ENCODE results near the gene RASGEF1C.

Gene RASGEF1C

DNA sequence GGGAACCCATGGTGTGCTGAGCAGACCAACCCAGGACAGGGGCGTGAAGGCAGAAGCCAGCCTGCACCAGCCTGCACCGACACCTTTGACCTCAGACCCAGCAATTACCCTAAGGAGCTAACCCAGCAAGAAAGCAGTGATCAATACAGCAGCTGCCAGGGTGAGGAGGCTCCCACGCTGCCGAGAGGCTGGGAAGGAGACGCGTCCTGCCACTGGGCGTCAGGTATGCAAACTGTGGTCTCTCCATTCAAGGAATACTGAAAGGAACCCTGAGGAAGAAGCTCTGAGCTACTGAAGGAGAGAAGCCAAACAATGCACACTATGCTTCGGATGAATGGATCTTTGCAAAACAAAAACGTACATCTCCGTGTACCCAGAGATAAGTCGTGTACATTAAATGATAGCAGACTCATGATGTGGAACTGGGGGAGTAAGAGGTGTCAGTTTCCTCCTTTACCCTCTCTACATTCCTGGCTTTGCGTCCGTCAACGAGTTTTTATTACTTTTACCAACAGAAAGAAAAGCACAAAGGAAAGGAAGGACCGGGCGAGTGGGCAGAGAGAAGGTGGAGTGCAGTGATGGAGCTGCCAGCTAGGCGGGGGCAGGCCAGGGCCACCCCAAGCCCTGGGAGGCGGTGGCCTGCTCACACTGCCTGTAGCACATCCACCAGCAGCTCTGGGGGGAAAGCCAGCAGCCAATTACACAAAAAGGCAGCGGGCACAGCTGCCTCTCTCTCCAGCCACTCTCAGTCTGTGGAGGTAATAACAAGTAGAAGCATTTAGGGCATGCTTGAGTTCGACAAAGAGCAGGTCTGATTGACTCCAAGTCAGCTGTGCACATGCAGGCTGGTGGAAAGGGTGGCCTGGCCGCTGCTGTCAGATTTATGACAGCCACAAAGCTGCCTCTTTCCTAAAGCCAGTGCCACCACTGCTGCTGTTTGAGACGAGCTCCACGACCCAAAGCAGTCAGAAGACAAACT is 29.3 kb downstream of the RASGEF1C start:
- no peak for DNase-seq (ENCODE audit: low spot score)

DNA sequence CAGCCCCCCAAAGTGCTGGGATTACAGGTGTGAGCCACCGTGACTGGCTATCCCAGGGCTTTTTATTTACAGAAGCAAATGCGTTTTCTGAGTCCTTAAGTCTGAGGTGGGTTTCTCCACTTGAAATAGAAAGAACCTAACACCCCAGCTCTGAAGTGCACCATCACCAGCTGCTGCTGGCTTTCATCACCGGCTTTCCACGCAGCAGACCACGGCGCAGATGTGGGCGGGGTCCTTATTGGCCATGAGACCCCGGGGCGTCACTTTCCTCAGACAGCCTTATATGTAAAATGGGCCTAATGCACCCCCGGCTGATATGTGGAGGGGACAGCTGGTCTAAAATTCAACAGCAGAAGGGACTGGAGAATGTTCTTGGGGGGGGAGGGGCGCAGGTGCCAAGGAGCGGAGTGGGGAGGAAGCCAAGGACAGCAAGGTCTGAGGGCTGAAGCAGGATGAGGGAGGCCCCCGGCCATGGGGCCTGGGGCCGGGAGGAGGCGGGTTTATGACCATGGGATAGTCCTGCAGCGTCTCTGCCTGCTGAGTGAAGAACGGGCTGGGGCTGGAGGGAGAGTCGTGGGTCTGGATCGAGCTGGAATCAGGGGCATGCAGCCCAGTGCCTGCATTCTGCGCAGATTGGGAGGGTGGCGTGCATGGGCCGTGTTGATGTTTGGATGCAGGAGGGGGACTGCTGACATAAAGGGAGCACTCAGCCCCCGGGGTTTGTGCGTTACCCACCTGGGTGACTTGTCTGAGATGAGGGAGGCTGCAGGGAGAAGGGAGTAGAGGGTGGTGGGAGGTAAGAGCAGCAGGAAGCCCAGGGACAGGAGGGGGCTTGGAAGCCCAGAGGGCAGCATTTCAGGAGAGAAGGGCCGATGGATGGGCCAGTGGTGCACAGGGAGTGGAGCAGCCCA is 30.2 kb downstream of the RASGEF1C start:
- no peak for DNase-seq (ENCODE audit: low spot score)

DNA sequence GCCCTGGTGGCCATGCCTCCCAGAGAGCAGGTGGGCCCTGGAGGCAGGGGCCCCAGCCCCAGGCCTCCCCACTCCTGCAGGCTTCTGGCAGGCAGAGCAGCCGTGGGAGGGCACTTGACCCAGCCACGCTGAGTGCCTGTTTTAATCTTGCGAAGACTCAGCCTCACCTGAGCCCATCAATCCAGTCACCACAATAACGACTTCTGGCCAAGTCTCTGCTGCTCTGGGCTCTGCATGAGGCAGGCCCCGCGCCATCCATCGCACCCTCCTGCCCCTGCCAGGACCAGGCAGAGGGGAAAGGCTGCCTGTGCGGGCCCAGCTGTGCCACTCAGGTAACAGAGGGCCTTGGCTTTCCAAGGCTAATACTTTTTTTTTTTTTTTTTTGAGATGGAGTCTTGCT is 32.8 kb downstream of the RASGEF1C start:
- DNase-seq (ENCODE audit: low spot score): no peak

DNA sequence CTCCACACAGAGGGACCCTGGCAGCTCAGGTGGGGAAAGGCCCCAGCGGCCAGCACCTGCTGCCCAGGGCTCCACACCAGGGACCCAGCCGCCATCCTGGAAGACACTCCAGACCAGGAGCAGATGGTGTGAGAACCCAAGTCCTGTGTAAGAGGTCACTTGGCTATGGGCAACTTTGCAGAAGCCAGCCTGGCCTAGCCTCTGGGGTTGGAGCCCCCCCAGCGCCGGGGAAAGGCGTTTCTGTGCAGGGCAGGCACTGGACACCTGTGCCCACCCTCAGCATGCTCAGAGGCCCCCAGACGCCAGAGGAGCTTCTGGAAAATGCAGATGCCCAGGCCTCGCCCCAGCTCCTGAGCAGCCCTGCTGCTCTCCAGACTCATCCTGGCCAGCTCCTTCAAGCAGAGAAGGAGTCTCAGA is 34.0 kb downstream of the RASGEF1C start:
- DNase-seq (ENCODE audit: low spot score): no peak

DNA sequence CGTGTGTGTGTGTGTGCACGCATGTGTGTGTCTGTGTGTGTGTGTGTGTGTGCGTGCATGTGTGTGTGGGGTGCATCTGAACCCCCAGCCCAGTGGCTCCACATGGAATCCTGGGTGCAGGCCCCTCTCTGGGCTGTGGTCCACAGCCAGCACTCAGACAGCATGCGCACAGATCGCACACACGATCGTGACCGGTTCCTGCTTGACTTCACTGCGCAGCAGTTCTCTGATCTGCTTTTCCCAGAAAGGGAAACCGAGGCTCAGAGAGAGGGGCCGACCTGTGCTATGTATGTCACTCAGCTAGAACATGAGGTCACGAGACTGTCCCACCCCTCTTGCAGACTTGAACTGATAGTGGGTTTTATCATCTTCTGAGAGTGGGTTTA is 34.4 kb downstream of the RASGEF1C start:
- no peak for DNase-seq (ENCODE audit: low spot score)

DNA sequence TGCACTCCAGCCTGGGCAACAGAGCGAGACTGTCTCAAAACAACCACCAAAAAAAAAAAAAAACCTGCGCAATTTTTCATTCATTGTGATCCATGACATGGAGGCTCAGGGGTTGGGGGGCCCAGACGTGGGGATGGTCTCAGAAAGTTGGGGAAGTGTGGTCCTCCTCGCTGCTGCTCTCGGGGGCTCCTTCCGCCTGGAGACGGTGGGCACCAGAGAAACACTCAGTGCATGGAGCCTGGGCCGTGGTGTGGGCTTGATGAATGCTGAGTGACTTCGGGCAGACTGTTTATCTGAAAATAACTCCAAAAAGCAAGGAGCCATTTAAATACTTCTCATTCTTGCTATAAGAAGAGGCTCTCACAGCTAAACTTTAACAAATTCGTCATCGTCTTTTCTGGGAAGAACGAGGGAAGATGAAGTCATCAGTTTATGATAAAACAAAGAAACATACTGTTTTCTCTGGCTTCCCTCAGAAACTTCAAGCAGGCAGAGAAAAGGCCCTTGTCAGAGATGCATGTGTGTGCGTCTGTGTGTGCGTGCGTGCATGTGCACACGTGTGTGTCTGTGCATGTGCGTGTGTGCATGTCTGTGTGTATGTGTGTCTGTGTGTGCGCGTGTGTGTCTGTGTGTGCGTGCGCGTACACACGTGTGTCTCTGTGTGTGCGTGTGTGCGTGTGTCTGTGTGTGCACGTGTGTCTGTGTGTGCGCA is 35.0 kb downstream of the RASGEF1C start:
- no peak for DNase-seq (ENCODE audit: low spot score)

DNA sequence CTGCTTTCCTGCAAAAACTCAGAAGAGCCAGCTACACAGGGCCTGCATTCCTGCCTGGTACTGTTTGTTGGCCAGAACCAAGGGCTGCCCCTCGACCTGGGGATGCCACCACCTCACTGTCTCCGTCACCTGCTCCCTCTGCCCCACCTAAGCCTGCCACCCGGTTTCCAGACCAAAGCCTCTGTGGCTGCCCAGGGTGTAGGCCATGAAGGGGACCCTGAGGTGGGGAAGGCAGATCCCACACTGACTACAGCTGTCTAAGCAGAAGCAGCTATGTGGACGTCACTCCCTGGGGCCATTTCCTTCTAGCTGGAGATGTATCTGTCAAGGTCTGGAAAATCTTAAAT is 35.8 kb downstream of the RASGEF1C start:
- no peak for DNase-seq (ENCODE audit: low spot score)

DNA sequence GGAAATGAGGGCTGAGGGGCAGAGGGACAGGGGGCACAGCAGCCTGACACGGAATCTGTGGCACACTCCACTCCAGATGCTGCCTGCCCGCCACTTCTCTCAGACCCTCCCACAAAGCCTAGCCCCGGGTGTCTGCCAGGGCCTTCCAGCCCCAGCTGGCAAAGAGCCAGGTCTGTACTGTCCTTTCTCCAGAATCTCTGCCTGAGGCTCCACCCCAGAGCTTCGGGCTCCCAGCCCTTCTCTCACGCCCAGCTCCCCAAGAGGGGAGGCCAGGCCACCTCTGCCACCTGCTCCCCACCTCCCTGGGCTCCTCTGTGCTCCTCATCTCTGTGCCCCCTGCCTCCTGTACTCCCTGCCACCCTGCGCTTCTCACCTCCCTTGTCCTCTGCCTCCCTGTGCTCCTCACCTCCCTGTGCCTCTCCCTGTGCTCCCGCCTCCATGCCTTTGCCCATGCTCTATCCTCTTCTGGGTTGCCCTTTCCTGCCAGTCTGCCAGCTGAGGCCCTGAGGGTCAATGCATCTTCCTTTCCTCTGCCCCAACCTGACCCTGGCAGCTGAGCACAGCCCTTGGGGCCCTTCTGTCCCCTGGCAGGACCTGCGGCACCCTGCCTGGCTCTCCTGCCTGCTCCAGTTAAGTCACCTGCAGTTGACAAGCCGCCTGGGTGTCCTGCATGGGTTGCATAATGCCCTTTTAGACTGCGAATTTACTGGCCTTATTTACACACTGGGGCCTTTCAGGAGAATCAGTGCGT is 36.4 kb downstream of the RASGEF1C start:
- DNase-seq (ENCODE audit: low spot score): no peak

DNA sequence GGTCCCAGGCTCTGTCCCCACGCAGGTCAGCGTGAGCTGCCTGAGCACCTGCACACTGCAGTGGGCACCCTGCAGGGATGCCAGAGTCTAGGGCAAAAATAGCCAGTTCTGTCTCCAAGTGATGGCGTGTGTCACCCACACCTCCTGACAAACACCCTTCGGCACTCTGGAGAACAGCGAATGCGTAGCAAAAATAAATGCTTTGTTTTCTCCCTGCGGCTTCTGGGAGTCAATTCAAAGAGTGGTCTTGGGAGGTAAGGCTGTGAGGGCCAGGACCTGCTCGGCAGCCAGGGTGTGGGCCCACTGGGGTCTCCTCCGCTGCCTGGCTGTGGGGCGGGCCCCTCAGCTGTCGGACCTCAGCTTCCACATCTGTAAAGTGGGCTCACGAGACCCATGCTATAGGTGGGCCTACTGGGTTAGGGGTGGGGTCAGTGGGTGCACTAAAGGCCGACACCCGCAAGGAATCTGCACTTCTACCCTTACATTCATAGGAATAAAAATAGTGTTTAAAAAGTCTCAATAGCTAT is 37.4 kb downstream of the RASGEF1C start:
- no peak for DNase-seq (ENCODE audit: low spot score)

DNA sequence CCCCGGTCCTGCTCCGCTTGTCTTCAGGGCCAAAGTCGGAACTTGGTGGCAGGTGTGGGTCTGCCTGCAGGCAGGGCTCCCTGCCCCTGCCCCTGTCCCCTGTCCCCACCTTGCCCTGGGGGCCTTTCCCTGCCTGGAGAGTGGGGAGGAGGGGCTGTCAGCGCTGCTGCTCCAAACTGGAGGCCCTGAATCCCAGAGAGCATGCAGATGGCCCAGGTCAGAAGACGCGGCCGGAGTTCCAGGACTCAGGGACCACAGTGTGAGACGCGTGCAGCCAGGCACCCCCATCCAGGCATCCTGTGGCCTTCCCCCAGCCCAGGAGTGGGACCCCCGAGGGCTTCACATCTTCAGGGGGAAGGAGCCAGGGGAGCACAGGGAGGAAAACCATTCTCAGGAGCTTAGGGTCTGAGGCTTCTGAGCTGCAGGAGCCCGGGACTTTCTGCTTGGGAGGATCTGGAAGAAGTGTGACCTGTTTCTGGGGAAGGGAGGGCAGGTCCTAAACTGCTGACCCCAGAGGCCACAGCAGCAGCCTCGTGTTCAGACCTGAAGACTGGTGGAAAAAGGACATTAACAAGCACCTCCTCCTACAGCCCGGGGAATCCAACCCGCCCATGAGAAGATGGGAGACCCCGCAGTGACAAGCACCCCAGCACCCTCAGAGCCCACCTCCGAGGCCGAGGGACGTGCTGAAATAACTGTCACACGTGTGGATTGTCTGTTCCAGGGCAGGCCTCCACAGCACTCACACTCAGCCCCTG is 38.0 kb downstream of the RASGEF1C start:
- DNase-seq (ENCODE audit: low spot score): no peak

DNA sequence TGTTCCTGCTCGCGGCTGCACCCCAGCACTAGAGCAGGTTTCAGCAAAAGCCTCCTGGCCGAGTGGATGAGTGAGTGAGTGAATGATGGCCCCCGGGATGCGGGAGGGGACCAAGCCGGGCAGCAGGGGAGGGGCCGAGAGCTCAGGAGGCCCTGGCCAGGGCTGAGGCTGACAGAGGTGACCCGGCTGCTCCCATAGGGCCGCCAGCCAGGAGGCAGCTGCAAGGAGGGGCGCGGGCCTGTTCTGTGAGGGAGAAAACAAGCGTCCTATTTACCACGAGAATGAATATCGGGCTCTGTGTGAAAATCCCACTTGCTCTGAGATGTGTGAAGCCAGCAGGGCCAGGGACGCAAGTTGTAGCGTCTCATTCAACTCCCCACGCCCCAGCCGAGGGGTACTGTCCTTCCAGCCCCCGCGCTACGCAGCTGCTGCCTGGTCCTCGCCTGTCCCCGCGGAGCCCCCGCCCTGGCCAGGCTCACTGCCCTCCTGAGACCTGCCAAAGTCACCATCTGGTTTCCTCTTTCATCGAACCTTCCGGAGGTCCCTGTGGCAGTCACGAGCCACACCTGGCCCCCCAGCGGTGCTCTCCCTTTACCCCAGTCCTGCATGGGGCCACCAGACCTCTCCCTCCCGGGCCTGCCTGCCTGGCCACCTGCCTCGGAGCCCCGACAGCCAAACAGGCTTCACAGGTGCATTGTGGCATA is 38.8 kb downstream of the RASGEF1C start:
- no peak for DNase-seq (ENCODE audit: low spot score)

DNA sequence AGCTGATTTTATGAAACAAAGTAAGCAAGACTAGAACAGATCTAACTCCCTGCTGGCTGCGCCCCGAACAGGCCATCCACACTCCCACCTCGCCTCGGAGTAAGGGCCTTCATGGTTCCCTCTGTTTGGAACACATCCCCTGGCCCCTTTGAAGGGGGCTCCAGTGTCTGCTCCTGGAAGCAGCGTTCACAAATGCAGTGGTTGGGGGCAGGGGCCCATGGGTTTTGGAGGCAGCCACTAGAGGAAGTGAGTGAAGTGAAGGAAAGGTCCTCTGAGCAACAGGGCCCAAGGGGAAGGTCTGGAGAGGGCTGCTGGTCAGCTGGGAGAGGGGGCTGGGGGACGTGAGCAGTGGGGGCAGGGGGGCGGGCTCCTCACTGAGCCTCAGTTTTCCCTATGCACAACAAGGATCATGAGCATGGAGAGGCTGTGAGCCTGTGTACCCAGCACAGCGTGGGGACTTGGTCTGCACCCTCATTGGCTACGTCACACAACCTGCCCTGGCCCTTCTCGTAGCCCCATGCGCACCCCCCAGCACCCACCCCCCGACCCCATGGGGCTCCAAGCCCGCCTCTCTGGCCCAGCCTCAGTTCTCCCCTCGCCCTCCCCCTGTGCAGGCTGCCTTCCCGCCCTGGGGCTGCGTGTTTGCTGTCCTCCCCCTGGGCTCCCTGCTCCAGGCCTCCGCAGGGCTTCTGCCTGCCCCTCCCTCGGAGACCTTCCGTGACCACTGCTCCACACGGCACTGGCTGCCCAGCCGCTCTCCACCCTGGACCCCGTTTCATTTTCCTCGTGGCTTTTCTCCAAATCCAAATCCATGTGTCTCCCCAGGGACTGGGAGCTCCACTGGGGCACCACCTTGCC is 39.5 kb downstream of the RASGEF1C start:
- no peak for DNase-seq (ENCODE audit: low spot score)

DNA sequence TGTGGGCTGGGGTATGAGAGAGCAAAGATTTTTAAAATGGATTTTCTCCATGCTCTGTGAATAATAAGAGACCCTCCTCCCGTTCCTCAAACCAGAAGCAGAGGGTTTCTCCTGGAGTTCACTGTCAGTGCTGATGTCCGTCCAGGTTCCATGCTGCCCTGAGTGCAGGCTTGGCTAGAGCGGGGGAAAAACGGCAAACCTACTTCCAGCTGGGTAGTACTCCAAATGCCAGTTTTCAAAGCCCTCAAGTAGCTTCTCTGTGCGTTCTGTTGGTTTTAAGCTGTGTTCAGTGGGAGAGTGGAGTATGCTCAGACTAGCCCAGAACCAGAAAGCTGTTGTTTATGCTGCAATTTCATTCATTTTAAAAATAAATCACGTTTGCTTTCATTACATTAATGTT is 40.3 kb downstream of the RASGEF1C start:
- no peak for DNase-seq (ENCODE audit: low spot score)

DNA sequence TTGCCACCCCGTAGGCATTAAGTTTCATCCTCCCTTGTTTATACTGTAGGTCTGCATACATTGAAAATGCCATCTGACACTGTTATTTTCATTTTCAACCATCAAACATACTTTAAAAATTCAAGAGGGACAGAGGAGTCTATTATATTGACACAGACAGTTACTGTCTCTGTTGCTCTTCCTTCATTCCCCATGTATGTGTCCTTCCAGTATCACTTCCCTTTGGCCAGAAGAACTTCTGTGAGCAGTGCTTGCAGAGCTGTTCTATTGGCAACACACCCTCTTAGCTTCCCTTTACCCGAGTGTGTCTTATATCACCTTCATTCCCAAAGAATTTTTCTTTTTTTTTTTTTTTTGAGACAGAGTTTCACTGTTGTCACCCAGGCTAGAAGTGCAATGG is 42.8 kb downstream of the RASGEF1C start:
- DNase-seq (ENCODE audit: low spot score): no peak

DNA sequence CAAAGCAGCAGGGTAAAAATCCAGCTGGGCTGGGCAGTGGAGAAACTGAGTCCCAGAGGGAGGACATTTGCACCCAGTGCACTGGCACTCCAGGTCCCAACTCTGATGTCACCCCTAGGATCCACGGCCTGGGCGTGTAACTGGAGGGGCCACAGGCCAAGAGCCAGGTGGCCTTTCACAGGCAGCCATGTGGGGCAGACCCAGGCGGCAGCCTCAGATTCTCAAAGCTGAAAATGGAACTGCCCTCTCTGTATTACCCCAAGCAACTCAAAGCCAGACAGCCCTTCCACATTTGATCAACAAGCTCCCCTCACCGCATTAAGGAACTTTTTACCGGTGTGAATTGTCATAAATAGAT is 46.7 kb downstream of the RASGEF1C start:
- no peak for DNase-seq (ENCODE audit: low spot score)

DNA sequence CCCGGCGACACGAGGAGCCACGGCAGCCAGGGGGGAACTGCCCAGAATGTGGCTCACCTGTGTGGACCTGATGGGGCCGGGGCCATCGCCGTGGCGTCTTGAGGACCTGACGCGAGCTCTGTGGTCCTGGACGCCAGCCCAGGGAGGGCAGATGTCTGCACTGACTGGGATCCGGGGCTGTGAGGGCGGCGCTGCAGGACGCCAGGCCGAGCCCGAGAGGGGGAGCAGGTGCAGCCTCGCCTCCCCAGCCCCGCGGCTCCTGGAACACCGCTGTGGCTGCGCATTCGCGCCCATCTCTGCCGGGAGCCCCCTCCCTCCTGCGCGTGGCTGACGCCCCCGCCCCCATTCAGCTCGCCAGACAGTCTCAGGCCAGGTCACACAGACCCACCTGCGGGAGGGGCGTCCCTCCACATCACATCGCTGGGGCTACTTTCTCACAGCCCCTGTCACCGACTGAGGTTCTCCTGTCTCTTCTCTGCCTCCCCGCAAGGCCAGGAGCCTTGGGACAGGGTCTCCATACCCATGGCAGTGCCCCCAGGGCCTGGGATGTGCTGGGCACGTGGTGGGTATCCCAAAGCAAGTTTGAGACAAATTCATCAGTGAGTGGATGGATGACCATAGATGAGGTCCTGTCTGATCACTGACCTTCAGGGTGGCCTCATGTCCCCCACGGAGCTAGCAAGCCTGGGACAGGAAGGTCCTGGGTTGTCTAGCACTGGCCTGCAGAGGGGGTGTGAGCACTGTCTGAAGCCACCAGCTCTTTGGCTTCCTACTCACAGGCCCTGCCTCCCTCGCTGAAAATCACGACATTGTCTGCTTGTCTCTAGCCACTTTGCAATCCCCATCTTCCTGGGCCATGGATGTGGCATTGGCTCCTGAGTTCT is 47.3 kb downstream of the RASGEF1C start:
- DNase-seq (ENCODE audit: low spot score): no peak

DNA sequence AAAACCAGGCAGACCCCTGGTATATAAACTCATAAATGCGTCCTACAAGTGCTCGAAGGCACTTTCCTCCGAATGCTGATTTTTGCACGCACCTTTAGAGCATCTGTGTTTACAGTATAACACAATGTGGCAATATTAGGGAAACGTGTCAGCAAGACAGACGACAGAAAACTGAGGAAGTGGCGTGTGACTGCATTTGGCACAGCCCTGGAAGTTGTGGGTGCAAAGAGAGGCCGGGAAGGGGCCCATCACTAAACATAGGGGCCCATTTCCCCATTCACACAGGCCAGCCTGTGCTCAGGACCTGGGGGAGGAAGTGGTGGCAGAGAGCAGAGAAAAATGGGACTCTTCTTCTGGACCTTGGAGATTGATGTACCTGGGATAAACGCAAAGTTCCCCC is 48.2 kb downstream of the RASGEF1C start:
- no peak for DNase-seq (ENCODE audit: low spot score)

DNA sequence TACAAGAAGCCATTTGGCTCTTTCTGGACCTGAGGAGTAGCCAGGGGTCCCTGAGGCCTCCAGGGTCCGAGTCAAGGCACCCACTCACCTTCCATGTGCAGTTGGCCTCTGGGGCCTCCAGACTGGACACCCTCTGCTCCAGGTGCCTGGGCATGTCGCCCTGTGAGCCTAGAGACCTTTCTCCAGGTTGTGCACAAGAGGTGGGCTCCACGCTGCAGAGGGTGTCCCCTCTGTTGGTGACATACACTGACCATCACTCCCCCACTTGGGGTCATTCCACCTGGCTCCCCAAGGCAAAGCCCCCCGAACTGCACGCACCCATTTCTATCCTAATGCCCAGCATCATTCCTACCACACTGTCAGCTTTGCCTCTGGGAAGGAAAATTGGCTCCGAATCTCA is 48.8 kb downstream of the RASGEF1C start:
- DNase-seq (ENCODE audit: low spot score): no peak
